NCI-H510A treated with DMSO at 0.1 percent for 48 hours (cell line): ENCODE data around the gene SCAMP5.

ENCODE experiments used
- DNase-seq: peaks from one replicate; lab custom pipeline; 2025; lab: John Stamatoyannopoulos, UW

Gene SCAMP5

GRCh38 chr15:74977599-74977998 lies 17.8 kb upstream of the SCAMP5 start:
- no peak for DNase-seq

DNA sequence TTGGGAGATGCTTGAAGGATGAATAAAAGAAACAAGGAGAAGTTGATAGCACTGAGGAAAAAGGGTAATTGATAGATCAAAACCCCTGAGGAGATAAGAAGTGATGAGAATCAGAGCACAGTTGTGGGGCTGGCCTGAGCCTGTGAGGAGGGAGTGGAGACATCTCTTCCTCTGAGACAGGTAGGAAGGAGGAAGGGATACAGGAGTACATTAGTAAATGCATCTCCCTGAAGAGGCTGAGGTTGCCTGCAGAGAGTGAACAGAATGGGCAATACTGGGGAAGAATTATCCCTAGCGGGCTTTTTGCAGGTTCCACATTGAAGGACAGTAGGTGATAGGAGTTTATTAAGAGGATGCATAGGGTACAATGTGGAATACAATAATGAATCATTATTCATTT lies 17.3 kb upstream of the SCAMP5 start:
- no peak for DNase-seq

GRCh38 chr15:74978503-74978902 lies 16.9 kb upstream of the SCAMP5 start:
- DNase-seq, result no peak

GRCh38 chr15:74982183-74982582 lies 13.2 kb upstream of the SCAMP5 start:
- no peak for DNase-seq

GRCh38 chr15:74983725-74984231 lies 11.6 kb upstream of the SCAMP5 start:
- no peak for DNase-seq

DNA sequence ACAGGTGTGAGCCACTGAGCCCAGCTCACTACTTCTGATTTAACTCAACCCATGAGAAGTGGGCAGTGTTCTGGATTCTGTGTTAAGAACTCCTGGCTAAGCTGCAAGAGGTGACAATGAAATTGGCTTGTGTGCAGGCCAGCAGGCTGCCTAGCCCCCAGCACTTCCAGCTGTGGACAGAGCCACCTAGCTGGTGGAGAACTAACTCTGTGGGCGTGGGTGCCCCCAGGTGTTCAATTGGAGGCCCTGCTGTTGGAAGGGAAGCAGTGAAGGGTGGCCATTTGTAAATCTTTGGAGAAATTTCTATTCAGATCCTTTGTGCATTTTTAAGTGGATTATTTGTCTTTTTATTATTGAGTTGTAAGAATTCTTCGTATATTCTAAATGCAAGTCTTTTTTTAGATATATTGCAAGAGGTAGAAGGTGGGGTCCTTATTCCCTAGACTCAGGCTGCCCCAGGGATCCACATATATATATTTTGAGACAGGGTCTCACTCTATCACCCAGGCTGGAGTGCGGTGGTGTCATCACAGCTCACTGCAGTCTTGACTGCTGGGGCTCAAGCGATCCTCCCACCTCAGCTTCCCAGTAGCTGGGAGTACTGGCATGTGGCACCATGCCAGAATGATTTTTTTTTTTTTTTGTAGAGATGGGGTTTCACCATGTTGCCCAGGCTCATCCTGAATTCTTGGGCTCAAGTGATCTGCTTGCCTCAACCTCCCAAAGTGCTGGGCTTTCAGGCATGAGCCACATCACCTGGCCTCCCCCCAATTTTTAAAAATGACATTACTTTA lies 7.2 kb upstream of the SCAMP5 start:
- DNase-seq, result no peak

DNA sequence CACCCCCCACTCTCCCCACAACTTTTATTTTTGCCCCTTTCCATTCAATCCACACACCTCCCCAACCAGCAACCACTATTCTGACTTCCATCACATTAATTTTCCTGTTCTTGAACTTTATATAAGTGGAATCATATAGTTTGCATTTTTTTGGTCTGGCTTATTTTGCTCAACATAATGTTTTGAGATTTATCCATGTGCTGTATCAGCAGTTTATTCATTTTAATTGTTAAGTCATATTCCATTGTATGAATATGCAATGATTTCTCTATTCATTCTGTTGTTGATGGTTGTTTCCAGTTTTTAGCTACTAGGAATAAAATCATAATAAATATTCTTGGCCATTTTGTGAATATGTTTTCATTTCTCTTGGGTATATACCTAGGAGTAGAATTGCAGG lies 5.8 kb upstream of the SCAMP5 start:
- DNase-seq, result no peak

DNA sequence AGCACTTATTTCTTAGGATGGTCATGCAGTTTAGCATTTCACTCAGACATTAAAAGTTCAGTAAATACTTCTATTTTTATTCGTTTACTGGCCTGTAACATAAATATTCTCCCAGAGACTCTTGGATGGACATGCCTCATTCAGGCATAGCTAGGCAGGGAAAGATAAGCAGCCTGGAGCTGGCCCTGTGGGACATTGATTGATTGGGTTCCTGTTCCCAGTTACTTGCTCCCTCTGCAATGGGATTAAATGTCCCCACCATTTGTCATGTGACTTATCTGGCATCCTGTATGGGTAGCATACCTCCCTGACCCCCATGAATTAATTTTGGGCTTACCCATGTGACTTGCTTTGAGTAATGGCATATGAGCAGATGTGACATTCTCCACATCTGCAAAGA lies 2.7 kb upstream of the SCAMP5 start:
- no peak for DNase-seq

GRCh38 chr15:74994236-74994635 lies 1.1 kb upstream of the SCAMP5 start:
- DNase-seq, result no peak

- DNase-seq, result no peak
These were observed 678 bp upstream of the SCAMP5 start for GRCh38 chr15:74994685-74995084.

- DNase-seq, result peak; percentile 29
These were observed 709 bp downstream of the SCAMP5 start for GRCh38 chr15:74995779-74996765.

GRCh38 chr15:74997141-74997540 lies 1.8 kb downstream of the SCAMP5 start:
- DNase-seq, result no peak

GRCh38 chr15:74997543-74997942 lies 2.2 kb downstream of the SCAMP5 start:
- no peak for DNase-seq

DNA sequence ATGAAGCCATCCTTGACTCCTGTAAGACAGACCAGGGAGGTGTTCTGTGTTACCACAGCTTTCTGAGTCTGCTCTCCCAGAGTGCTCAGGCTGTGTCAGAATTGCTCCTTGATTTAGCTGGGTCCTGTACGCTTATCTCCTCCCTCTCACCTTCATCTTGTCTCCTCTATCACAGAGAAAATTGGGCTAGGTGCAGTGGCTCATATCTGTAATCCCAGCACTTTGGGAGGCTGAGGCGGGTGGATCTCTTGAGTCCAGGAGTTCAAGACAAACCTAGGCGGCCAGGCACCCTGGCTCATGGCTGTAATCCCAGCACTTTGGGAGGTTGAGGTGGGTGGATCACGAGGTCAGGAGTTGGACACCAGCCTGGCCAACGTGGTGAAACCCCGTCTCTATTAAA lies 5.9 kb downstream of the SCAMP5 start:
- no peak for DNase-seq

DNA sequence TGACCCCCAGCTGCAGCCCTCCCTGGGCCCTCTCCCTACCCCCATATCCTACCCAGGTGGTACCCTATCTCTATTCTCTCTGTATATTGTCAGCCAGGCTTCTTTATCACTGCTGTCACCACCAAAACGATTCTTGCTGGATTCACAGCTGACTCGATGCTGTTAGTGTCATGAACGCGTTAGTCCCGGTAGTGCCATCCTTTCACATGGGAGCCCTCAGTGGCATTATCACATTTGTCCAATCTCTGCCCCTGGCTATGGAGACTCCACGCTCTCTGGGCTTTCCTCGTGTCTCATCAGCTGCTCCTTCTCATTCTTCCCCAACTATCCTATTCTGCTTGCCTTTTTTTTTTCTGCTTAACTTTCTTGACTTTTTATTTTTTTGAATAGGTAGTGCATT lies 7.0 kb downstream of the SCAMP5 start:
- no peak for DNase-seq

DNA sequence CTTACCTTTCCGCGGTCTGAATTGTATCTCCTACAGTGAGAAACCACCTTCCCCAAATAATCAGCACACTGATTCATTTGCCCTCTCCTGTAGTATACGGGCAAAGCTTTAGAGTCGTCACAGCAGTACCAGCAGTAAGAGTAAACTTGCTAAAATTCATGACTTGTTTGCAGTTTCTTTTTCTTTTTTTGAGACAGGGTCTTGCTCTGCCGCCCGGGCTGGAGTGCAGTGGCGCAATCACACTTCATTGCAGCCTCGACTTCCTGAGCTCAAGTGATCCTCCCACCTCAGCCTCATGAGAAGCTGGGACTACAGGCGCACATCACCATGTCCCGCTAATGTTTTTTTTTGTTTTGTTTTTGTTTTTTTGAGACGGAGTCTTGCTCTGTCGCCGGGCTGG lies 11.9 kb downstream of the SCAMP5 start:
- DNase-seq, result no peak

DNA sequence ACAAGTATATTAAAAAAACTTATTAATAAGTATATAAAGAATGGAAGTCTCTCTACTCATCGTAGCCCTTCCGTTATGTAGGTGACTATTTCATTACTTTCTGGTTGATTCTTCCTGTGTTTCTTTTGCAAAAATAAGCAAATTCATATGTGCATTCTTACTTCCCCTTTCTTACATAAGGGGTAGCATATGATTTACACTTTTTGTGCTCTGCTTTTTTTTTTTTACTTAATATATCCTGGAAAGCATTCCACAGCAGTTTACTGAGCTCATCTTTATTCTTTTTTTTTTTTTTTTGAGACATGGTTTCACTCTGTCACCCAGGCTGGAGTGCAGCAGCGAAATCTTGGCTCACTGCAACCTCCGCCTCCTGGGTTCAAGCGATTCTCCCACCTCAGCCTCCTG lies 12.9 kb downstream of the SCAMP5 start:
- DNase-seq, result no peak

GRCh38 chr15:75008629-75009326 lies 13.4 kb downstream of the SCAMP5 start:
- DNase-seq, result no peak

DNA sequence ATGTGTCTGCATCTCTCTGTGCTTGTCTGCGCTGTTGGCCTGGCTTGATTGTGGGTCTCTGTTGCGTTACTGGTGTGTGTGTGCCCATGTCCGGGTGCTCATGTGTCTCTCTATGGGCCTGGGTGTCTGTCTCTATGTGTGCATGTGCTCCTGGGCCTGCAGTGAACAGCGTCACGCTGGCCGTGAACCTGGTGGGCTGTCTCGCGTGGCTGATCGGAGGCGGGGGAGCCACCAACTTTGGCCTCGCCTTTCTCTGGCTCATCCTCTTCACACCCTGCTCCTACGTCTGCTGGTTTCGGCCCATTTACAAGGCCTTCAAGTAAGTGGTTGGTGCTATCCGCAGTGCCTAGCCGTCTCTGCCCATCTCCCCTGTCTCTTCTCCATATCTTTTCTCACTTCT lies 21.1 kb downstream of the SCAMP5 start:
- DNase-seq, result no peak

DNA sequence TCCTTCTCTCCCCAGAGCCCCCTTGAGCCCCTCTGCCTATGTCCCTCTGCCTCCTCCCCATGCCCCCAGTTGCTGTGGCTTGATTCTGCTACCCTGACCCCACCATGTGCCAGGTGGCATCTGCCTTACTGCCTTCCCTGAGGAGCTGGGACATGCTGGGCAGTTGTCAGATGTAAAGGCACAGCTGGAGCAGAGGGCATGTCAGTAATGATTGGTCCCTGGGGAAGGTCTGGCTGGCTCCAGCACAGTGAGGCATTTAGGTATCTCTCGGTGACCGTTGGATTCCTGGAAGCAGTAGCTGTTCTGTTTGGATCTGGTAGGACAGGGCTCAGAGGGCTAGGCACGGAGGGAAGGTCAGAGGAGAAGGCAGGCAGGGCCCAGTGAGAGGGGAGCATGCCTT lies 24.6 kb downstream of the SCAMP5 start:
- DNase-seq, result no peak

DNA sequence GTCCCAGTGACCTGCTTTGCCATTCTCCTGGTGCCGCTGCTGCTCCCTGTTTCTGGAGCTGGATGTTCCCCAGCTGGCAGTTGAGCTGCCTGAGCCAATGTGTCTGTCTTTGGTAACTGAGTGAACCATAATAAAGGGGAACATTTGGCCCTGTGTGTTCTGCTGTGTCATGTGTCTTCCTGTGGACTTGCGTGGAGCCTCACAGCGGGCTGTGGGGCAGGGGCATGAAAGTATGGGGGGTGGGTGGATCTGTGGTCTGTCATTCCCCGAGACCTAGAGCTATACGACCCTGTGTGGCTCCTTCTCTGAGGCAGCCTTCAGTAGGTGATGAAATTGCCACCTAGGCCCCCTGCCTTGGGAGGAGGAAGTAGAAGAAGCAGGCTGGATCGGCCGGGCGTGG lies 26.0 kb downstream of the SCAMP5 start:
- no peak for DNase-seq

DNA sequence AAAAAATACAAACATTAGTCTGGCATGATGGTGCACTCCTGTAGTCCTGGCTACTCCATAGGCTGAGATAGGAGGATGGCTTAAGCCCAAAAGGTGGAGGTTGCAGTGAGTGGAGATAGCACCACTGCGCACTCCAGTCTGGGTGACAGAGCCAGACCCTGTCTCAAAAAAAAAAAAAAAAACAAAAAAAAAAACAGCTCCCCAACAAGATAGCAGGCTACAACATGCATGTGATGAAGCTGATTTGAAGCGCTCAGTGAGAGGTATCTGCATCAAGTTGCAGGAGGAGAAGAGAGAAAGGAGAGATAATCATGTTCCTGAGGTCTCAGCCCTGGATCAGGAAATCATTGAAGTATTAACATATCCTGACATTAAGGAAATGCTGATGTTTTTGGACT lies 27.4 kb downstream of the SCAMP5 start:
- no peak for DNase-seq
